SK-N-SH treated with all-trans-retinoic acid at 6 μM for 48 hours (cell line): ENCODE data around the gene MTOR.

Experiments used
- ATAC-seq: fragments of 200-7000 bp; cut with Tn5 transposase; 3 replicates; pipeline ENCODE4 v1.9.1; 2020; ENCODE audit warnings: mild to moderate bottlenecking, moderate library complexity
- ARNTL ChIP-seq: fragments of 450-650 bp; formaldehyde crosslinking; IDR thresholded peaks from 2 replicates; pipeline ENCODE4 v1.5.0; 2020; ENCODE audit warnings: low read depth, mild to moderate bottlenecking, moderate library complexity, borderline replicate concordance
- BACH2 ChIP-seq: fragments of 250-450 bp; sonication (Bioruptor Pico); IDR thresholded peaks from 2 replicates; pipeline ENCODE4 v1.9.0; 2021; ENCODE audit warnings: mild to moderate bottlenecking, borderline replicate concordance
- CSDC2 ChIP-seq: fragments of 250-450 bp; sonication (Bioruptor Pico); IDR thresholded peaks from 2 replicates; pipeline ENCODE4 v1.5.0; 2020; ENCODE audit warnings: mild to moderate bottlenecking, moderate library complexity
- ESRRG ChIP-seq: fragments of 250-450 bp; sonication (Bioruptor Pico); IDR thresholded peaks from 2 replicates; pipeline ENCODE4 v1.6.1; 2021; ENCODE audit warnings: mild to moderate bottlenecking
- GLIS3 ChIP-seq: fragments of 250-450 bp; sonication (Bioruptor Pico); IDR thresholded peaks from 2 replicates; pipeline ENCODE4 v1.5.0; 2020; ENCODE audit warnings: mild to moderate bottlenecking, moderate library complexity
- ISL1 ChIP-seq: fragments of 250-450 bp; sonication (Bioruptor Pico); IDR thresholded peaks from 2 replicates; pipeline ENCODE4 v2.1.2; 2022; ENCODE audit warnings: mild to moderate bottlenecking, moderate library complexity
- PPARA ChIP-seq: fragments of 250-450 bp; sonication (Bioruptor Pico); IDR thresholded peaks from 2 replicates; pipeline ENCODE4 v1.5.0; 2020; ENCODE audit warnings: mild to moderate bottlenecking, borderline replicate concordance
- RARB ChIP-seq: fragments of 250-450 bp; sonication (Bioruptor Pico); IDR thresholded peaks from 2 replicates; pipeline ENCODE4 v1.8.0; 2021; ENCODE audit warnings: mild to moderate bottlenecking, moderate library complexity
- TCF4 ChIP-seq: fragments of 250-450 bp; sonication (Bioruptor Pico); IDR thresholded peaks from 2 replicates; pipeline ENCODE4 v1.8.0; 2021; ENCODE audit warnings: mild to moderate bottlenecking, moderate library complexity, borderline replicate concordance
- TOX ChIP-seq: fragments of 250-450 bp; sonication (Bioruptor Pico); IDR thresholded peaks from 2 replicates; pipeline ENCODE4 v1.8.0; 2021; ENCODE audit warnings: mild to moderate bottlenecking, moderate library complexity, borderline replicate concordance
- ZC3H10 ChIP-seq: fragments of 250-450 bp; sonication (Bioruptor Pico); IDR thresholded peaks from 2 replicates; pipeline ENCODE4 v1.5.1; 2021; ENCODE audit warnings: mild to moderate bottlenecking, moderate library complexity
- ZFP3 ChIP-seq: fragments of 250-450 bp; sonication (Bioruptor Pico); IDR thresholded peaks from 2 replicates; pipeline ENCODE4 v1.5.0; 2020; ENCODE audit warnings: mild to moderate bottlenecking, moderate library complexity
- ZNF565 ChIP-seq: fragments of 450-650 bp; formaldehyde crosslinking; conservative IDR thresholded peaks from 2 replicates; pipeline ENCODE4 v1.5.0; 2020; ENCODE audit warnings: low read depth, mild to moderate bottlenecking, moderate library complexity
- TF ChIP-seq, protein P1 (sequence below): fragments of 250-450 bp; sonication (Bioruptor Pico); IDR thresholded peaks from 2 replicates; pipeline ENCODE4 v1.5.0; 2020; ENCODE audit warnings: mild to moderate bottlenecking, moderate library complexity
- TF ChIP-seq, protein P2 (sequence below): fragments of 250-450 bp; sonication (Bioruptor Pico); IDR thresholded peaks from 2 replicates; pipeline ENCODE4 v1.8.0; 2020; ENCODE audit warnings: mild to moderate bottlenecking, moderate library complexity, borderline replicate concordance
- TF ChIP-seq, protein P3 (sequence below): fragments of 250-450 bp; sonication (Bioruptor Pico); IDR thresholded peaks from 2 replicates; pipeline ENCODE4 v1.5.1; 2020; ENCODE audit warnings: low read depth, mild to moderate bottlenecking, moderate library complexity
- TF ChIP-seq, protein P4 (sequence below): fragments of 250-450 bp; sonication (Bioruptor Pico); IDR thresholded peaks from 2 replicates; pipeline ENCODE4 v1.5.1; 2021; ENCODE audit warnings: mild to moderate bottlenecking, moderate library complexity
- TF ChIP-seq, protein P5 (sequence below): fragments of 250-450 bp; sonication (Bioruptor Pico); IDR thresholded peaks from 2 replicates; pipeline ENCODE4 v1.8.0; 2021; ENCODE audit warnings: low read depth, mild to moderate bottlenecking, moderate library complexity, borderline replicate concordance

The MTOR gene

DNA sequence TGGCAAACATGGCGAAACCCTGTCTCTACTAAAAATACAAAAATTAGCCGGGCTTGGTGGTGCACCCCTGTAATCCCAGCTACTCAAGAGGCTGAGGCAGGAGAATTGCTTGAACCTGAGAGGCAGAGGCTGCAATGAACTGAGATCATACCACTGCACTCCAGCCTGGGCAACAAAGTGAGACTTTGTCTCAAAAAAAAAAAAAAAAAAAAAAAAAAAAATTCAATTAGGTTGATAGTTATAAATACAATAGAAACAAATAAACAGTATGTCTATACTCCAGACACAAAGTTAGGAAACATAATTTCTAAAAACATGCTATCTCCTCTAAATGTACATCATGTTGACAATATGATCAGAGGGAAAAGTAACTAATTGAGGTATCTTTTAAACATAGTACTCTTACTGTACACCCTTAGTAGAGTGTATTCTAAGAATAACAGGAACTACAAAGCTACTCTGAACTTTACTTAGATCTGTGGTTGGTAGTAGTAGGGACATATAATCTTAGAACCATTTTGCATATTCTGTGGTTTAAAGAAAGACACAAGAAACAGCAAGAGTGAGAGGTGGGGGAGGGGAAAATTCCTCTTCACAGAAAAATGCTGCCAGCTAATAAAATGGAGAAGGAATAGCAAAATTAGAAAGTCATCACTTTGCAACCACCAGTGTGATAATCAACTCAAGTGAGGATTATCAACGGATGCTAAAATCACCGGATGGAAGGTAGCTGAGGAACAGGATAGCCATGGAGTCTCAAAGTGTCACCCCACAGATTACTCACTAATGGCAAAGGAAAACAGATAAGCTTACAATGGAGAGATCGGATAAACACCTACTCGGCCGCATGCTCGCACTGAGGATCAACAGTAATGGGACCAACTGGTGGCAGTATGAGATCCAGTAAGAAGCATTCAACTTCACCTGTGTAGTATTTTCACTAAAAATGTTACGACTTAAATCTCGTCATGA lies 35.0 kb downstream of the MTOR start:
- TF ChIP-seq ZC3H10 (CRISPR knock-in tag) (no peak), PPARA (CRISPR knock-in tag) (no peak), ZFP3 (no peak), BACH2 (CRISPR knock-in tag) (no peak), GLIS3 (CRISPR knock-in tag) (no peak), TOX (no peak), ARNTL (CRISPR knock-in tag) (no peak), ISL1 (CRISPR knock-in tag) (no peak), CSDC2 (CRISPR knock-in tag) (no peak)
- TF ChIP-seq, protein P1, sequence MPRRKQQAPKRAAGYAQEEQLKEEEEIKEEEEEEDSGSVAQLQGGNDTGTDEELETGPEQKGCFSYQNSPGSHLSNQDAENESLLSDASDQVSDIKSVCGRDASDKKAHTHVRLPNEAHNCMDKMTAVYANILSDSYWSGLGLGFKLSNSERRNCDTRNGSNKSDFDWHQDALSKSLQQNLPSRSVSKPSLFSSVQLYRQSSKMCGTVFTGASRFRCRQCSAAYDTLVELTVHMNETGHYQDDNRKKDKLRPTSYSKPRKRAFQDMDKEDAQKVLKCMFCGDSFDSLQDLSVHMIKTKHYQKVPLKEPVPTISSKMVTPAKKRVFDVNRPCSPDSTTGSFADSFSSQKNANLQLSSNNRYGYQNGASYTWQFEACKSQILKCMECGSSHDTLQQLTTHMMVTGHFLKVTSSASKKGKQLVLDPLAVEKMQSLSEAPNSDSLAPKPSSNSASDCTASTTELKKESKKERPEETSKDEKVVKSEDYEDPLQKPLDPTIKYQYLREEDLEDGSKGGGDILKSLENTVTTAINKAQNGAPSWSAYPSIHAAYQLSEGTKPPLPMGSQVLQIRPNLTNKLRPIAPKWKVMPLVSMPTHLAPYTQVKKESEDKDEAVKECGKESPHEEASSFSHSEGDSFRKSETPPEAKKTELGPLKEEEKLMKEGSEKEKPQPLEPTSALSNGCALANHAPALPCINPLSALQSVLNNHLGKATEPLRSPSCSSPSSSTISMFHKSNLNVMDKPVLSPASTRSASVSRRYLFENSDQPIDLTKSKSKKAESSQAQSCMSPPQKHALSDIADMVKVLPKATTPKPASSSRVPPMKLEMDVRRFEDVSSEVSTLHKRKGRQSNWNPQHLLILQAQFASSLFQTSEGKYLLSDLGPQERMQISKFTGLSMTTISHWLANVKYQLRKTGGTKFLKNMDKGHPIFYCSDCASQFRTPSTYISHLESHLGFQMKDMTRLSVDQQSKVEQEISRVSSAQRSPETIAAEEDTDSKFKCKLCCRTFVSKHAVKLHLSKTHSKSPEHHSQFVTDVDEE (CRISPR knock-in tag): no peak
- TF ChIP-seq, protein P2, sequence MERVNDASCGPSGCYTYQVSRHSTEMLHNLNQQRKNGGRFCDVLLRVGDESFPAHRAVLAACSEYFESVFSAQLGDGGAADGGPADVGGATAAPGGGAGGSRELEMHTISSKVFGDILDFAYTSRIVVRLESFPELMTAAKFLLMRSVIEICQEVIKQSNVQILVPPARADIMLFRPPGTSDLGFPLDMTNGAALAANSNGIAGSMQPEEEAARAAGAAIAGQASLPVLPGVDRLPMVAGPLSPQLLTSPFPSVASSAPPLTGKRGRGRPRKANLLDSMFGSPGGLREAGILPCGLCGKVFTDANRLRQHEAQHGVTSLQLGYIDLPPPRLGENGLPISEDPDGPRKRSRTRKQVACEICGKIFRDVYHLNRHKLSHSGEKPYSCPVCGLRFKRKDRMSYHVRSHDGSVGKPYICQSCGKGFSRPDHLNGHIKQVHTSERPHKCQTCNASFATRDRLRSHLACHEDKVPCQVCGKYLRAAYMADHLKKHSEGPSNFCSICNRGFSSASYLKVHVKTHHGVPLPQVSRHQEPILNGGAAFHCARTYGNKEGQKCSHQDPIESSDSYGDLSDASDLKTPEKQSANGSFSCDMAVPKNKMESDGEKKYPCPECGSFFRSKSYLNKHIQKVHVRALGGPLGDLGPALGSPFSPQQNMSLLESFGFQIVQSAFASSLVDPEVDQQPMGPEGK (CRISPR knock-in tag): no peak
- TF ChIP-seq, protein P3, sequence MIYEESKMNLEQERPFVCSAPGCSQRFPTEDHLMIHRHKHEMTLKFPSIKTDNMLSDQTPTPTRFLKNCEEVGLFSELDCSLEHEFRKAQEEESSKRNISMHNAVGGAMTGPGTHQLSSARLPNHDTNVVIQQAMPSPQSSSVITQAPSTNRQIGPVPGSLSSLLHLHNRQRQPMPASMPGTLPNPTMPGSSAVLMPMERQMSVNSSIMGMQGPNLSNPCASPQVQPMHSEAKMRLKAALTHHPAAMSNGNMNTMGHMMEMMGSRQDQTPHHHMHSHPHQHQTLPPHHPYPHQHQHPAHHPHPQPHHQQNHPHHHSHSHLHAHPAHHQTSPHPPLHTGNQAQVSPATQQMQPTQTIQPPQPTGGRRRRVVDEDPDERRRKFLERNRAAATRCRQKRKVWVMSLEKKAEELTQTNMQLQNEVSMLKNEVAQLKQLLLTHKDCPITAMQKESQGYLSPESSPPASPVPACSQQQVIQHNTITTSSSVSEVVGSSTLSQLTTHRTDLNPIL: no peak
- TF ChIP-seq, protein P4, sequence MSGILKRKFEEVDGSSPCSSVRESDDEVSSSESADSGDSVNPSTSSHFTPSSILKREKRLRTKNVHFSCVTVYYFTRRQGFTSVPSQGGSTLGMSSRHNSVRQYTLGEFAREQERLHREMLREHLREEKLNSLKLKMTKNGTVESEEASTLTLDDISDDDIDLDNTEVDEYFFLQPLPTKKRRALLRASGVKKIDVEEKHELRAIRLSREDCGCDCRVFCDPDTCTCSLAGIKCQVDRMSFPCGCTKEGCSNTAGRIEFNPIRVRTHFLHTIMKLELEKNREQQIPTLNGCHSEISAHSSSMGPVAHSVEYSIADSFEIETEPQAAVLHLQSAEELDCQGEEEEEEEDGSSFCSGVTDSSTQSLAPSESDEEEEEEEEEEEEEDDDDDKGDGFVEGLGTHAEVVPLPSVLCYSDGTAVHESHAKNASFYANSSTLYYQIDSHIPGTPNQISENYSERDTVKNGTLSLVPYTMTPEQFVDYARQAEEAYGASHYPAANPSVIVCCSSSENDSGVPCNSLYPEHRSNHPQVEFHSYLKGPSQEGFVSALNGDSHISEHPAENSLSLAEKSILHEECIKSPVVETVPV: no peak
- TF ChIP-seq, all 23 proteins: peak for 0
- no peak for ATAC-seq

DNA sequence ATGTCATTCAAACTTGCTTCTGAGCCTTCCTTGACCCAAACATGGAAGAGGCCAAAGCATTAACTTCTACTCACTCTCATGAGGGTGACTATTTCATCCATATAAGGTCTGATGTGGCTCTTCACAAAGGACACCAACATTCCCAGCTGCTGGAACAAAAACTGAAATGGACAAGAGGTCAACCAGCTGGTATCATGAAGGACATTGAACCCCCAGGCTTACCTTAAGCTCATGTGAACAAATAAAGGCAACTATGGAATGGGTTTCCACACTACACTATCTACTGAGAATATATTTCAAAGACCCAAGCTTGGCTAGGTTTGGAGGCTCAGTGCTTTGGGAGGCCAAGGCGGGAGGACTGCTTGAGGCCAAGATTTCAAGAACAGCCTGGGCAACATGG lies 46.3 kb downstream of the MTOR start:
- no peak for ATAC-seq
- TF ChIP-seq, protein P2 (CRISPR knock-in tag): no peak
- TF ChIP-seq GLIS3 (CRISPR knock-in tag) (no peak), ESRRG (CRISPR knock-in tag) (no peak), TCF4 (CRISPR knock-in tag) (no peak), PPARA (CRISPR knock-in tag) (no peak), ZFP3 (no peak), CSDC2 (CRISPR knock-in tag) (no peak), RARB (no peak), ZNF565 (CRISPR knock-in tag) (no peak)
- TF ChIP-seq, protein P1 (CRISPR knock-in tag): no peak
- TF ChIP-seq, protein P5, sequence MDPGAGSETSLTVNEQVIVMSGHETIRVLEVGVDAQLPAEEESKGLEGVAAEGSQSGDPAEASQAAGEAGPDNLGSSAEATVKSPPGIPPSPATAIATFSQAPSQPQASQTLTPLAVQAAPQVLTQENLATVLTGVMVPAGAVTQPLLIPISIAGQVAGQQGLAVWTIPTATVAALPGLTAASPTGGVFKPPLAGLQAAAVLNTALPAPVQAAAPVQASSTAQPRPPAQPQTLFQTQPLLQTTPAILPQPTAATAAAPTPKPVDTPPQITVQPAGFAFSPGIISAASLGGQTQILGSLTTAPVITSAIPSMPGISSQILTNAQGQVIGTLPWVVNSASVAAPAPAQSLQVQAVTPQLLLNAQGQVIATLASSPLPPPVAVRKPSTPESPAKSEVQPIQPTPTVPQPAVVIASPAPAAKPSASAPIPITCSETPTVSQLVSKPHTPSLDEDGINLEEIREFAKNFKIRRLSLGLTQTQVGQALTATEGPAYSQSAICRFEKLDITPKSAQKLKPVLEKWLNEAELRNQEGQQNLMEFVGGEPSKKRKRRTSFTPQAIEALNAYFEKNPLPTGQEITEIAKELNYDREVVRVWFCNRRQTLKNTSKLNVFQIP (CRISPR knock-in tag): no peak
- TF ChIP-seq, all 23 proteins: peak for 0
